ENCODE data around the gene DPH3. TPM values are rescaled to one million over a fixed set of nuclear protein-coding genes. Genes with fewer than 3 reads are reported as not detected.

Gene DPH3
- total RNA-seq, 4 donors from 2014 or later = 4.6 to 8.1 (median 5.7) TPM

DNA sequence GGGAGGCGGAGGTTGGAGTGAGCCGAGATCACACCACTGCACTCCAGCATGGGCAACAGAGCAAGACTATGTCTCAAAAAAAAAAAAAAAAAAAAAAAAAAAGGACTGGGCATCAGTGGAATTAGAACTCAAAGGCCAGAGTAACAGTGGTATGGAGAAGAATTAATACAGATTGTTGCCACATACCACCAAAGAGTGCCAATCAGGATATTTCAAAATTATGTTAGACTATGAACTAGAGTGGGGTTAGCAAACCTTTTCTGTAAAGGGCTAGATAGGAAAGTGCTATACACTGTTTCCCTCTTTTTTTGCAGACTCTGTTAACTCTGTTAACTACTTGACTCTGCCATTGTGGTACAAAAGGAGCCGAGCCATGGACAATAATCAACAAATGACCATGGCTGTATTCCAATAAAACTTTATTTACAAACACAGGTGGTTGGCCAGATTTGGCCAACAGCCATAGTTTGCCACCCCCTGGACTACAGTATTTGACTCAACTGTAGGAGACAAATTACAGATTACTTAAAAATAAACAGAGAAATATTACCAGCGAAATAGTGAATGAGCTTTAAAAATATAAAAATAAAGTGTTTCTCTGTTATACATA lies 28.6 kb downstream of the DPH3 start:
- 91 to 96% methylated on average over 4 of the region's 4 CpGs for WGBS, 2 donors
- TF ChIP-seq CTCF (IDR thresholded peaks at IDR 0.05) (no peak), POLR2A (IDR thresholded peaks at IDR 0.05) (no peak)
- H3K4me3 ChIP-seq (ENCODE audit: low read depth, poor library complexity, severe bottlenecking) = no peak overlapping the region
- intact Hi-C loops (cut with DNase I; ENCODE audit: low total_unique reads) = no loop called here
- no peak for DNase-seq (ENCODE audit: low spot score in 2 of 2)

- H3K4me3 ChIP-seq (ENCODE audit: low read depth, poor library complexity, severe bottlenecking) = no peak overlapping the region
- DNase-seq (ENCODE audit: low spot score in 2 of 2) = no peak
- TF ChIP-seq CTCF (IDR thresholded peaks at IDR 0.05) (no peak), POLR2A (IDR thresholded peaks at IDR 0.05) (no peak)
- intact Hi-C loops (cut with DNase I; ENCODE audit: low total_unique reads) = no loop called here
- WGBS, 2 donors = 91 to 100% methylated on average over 2 of the region's 2 CpGs
Measured at GRCh38 chr3:16234281-16234680, 30.5 kb downstream of the DPH3 start.

GRCh38 chr3:16233806-16234205 lies 30.9 kb downstream of the DPH3 start:
- no peak for TF ChIP-seq POLR2A (IDR thresholded peaks at IDR 0.05)
- TF ChIP-seq CTCF (IDR thresholded peaks at IDR 0.05) = no peak
- no peak for DNase-seq (ENCODE audit: low spot score in 2 of 2)
- intact Hi-C loops (cut with DNase I; ENCODE audit: low total_unique reads) = no loop called here
- H3K4me3 ChIP-seq (ENCODE audit: low read depth, poor library complexity, severe bottlenecking) = no peak overlapping the region
- WGBS, 2 donors = 93 to 97% methylated on average over 1 of the region's 1 CpG

DNA sequence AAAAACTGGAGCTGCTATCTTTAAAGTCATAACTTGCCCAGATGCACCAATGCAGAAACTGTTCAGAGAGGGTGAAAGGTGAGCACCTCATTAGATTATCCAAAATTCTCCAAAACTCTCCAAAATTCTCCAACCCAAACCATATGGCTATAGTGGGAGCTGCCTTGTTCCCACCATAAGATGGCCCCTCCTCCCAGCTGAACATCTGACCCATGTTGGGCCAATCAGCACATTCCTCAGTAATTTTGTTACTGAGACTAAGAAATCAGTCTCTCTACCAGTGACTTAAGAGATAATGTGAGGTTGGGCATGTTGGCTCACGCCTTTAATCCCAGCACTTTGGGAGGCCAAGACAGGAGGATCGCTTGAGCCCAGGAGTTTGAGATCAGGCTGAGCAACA lies 32.8 kb downstream of the DPH3 start:
- no peak overlapping the region for H3K4me3 ChIP-seq (ENCODE audit: low read depth, poor library complexity, severe bottlenecking)
- WGBS, 2 donors = 92 to 97% methylated on average over 2 of the region's 2 CpGs
- intact Hi-C loops (cut with DNase I; ENCODE audit: low total_unique reads) = no loop called here
- TF ChIP-seq POLR2A (IDR thresholded peaks at IDR 0.05) (no peak), CTCF (IDR thresholded peaks at IDR 0.05) (no peak)
- DNase-seq (ENCODE audit: low spot score in 2 of 2) = no peak

DNA sequence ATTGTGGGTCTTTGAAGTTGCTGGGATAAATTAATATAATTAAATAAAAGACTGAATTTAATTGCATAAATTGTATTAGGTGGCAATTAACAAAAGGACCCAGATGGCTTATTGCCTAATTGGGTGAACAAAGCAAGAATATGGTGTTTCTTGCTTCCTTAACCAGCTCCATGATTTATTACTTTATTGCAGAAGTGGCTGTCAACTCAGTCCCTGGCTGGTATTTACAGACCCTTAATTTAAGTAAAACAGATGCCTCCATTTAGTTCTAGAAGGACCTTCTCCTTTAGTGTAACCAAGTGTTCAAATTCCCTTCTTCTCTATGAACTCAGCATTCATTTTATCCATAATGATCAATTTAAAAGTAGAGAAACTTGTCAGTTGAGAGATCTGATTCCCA lies 35.1 kb downstream of the DPH3 start:
- intact Hi-C loops (cut with DNase I; ENCODE audit: low total_unique reads) = no loop called here
- no peak overlapping the region for H3K4me3 ChIP-seq (ENCODE audit: low read depth, poor library complexity, severe bottlenecking)
- no peak for TF ChIP-seq CTCF (IDR thresholded peaks at IDR 0.05)
- no peak for TF ChIP-seq POLR2A (IDR thresholded peaks at IDR 0.05)
- DNase-seq (ENCODE audit: low spot score in 2 of 2) = no peak

GRCh38 chr3:16227566-16227965 lies 37.2 kb downstream of the DPH3 start:
- TF ChIP-seq POLR2A (IDR thresholded peaks at IDR 0.05) (no peak), CTCF (IDR thresholded peaks at IDR 0.05) (no peak)
- 36 to 38% methylated on average over 1 of the region's 1 CpG for WGBS, 2 donors

More at GRCh38 chr3:16227566-16227965, 37.2 kb downstream of the DPH3 start:
- DNase-seq (ENCODE audit: low spot score in 2 of 2) = no peak
- intact Hi-C loops (cut with DNase I; ENCODE audit: low total_unique reads) = no loop called here
- H3K4me3 ChIP-seq (ENCODE audit: low read depth, poor library complexity, severe bottlenecking) = no peak overlapping the region
